HG02798 (cell line): ENCODE data around the gene RBM33.
"Not testable (repeated sequence)": the region's sequence is repeated elsewhere in the genome, so short reads cannot be mapped to it uniquely, and the experiment has no call there.

Source experiments
- ATAC-seq: cut with Tn5 transposase; IDR thresholded peaks from one replicate; pipeline ENCODE4 v1.9.1; 2021; ENCODE audit warnings: mild to moderate bottlenecking; ENCODE audit not compliant: unreplicated experiment, poor library complexity

Gene RBM33

GRCh38 chr7:155644178-155644970, at the start of gene RBM33:
RBM33 (plus strand) TSS chr7:155644661; CDS start chr7:155644877, 216 bp downstream.
- ATAC-seq, result peak; percentile 86

GRCh38 chr7:155594961-155595366, 49.5 kb upstream of the RBM33 start:
- no peak for ATAC-seq

- ATAC-seq, result no peak
Measured at GRCh38 chr7:155597753-155598140, 46.7 kb upstream of the RBM33 start.

GRCh38 chr7:155598810-155599210, 45.7 kb upstream of the RBM33 start:
- ATAC-seq, result peak; percentile 82

- no peak for ATAC-seq
Measured at GRCh38 chr7:155602156-155602555, 42.3 kb upstream of the RBM33 start.

GRCh38 chr7:155602750-155603149, 41.7 kb upstream of the RBM33 start:
- ATAC-seq, result no peak

GRCh38 chr7:155603205-155603857, 41.1 kb upstream of the RBM33 start:
- no peak for ATAC-seq

- ATAC-seq, result no peak
Measured at GRCh38 chr7:155603858-155604503, 40.5 kb upstream of the RBM33 start.

GRCh38 chr7:155604504-155604997, 39.9 kb upstream of the RBM33 start:
- ATAC-seq, result no peak

GRCh38 chr7:155609185-155609584, 35.3 kb upstream of the RBM33 start:
- ATAC-seq, result no peak

GRCh38 chr7:155610633-155611193, 33.7 kb upstream of the RBM33 start:
- no peak for ATAC-seq

GRCh38 chr7:155611808-155612447, 32.5 kb upstream of the RBM33 start:
- no peak for ATAC-seq

GRCh38 chr7:155612658-155613057, 31.8 kb upstream of the RBM33 start:
- no peak for ATAC-seq

GRCh38 chr7:155615085-155615484, 29.4 kb upstream of the RBM33 start:
- not testable (repeated sequence) for ATAC-seq

GRCh38 chr7:155618708-155619633, 25.5 kb upstream of the RBM33 start:
- no peak for ATAC-seq

- no peak for ATAC-seq
Measured at GRCh38 chr7:155619634-155620271, 24.7 kb upstream of the RBM33 start.

GRCh38 chr7:155620497-155620896, 24.0 kb upstream of the RBM33 start:
- no peak for ATAC-seq

- ATAC-seq, result no peak
Measured at GRCh38 chr7:155621418-155621980, 23.0 kb upstream of the RBM33 start.
